RWPE1 (cell line): ENCODE measurements around the gene AIP.

Source experiments
- CTCF ChIA-PET: fragments of 350-600 bp; sonication (Branson Sonifier 250); formaldehyde crosslinking; extraction: SDS; loops from one replicate; lab custom pipeline; 2021; lab: Yijun Ruan, JAX
- POLR2A ChIA-PET: fragments of 400-600 bp; formaldehyde crosslinking; extraction: SDS; loops from one replicate; lab custom pipeline; 2020; ENCODE audit warnings: antibody characterized with exemption; ENCODE audit not compliant: low non-redundant PET; lab: Yijun Ruan, JAX
- DNase-seq: peaks from one replicate; pipeline ENCODE4 v3.0.0; 2012; ENCODE audit warnings: low spot score
- H3K27ac ChIP-seq: fragments of 450-650 bp; 2 replicates; pipeline ENCODE4 v1.5.1; 2017
- CTCF ChIP-seq: fragments of 450-650 bp; conservative IDR thresholded peaks from 2 replicates; pipeline ENCODE4 v1.5.1; 2017; ENCODE audit warnings: low read depth, mild to moderate bottlenecking

Gene AIP

DNA sequence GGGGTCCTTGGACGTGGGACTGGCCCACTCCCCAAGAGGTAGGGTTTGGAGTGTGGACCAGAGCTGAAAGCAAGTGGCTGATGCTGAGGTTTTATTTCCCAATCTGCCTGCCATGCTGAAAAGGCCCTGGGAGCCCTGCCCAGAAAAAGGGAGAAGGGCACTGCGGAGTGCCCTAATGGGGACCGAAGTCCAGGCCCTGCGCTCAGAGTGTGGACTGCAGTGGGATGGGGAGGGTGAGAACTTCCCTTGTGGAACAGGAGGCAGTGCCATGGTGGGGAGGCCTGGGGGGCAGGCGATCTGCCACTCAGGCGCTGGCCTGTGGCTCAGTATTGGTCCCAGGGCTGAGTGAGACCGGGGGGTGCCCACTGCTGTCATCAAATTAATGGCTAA lies 34.6 kb upstream of the AIP start:
- no peak for TF ChIP-seq CTCF

DNA sequence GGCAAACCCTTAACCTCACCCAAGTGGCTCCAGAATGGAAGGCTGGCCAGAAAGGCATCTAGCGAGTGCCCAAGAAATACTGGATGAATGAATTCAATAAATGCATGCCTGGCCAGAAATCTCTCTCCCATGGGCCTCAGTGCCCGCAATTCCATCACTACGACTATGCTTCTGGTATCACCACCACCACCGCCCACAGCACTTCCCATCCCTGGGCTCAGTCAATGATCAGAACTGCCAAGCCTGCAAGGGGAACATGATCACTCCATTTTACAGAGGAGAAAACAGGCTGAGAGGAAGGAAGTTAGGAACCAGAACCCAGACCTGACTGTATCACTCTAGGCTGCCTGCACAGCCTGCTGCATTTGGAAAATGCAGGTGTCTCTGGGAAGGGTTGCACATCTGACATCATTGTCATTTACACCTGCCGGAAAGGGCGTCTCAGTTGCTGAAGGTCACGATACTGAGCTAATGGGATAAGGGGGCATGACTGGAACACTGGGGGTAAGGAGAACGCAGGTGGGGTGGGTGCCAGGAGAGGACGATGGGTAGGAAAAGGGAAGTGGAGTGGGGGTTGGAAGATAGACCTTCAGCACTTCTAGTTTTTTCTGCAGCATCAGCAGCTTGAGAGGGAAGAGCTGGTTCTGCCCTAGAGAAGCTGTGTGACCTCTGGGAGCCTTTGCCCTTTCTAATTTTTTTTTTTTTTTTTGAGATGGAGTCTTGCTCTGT lies 33.5 kb upstream of the AIP start:
- no peak for DNase-seq
- H3K27ac ChIP-seq: no peak overlapping the region
- ChIA-PET POLR2A (interaction anchor here (0.6 to 0.7 kb wide), 2 partner anchors 16 to 1160 kb away, joined by 3 to 5 read pairs; partner anchors contain the start of gene YIF1A), CTCF (interaction anchor here (1.0 to 1.1 kb wide), 2 partner anchors 9 to 181 kb away, joined by 3 to 4 read pairs; no protein-coding TSS in a partner anchor)
- TF ChIP-seq CTCF: no peak

More for the DNA sequence above, 34.6 kb upstream of the AIP start:
- DNase-seq: no peak
- no peak overlapping the region for H3K27ac ChIP-seq
- CTCF ChIA-PET: interaction anchor here (0.6 kb wide), 2 partner anchors 9 to 97 kb away, joined by 3 to 4 read pairs; no protein-coding TSS in a partner anchor
- POLR2A ChIA-PET: no interaction called here

DNA sequence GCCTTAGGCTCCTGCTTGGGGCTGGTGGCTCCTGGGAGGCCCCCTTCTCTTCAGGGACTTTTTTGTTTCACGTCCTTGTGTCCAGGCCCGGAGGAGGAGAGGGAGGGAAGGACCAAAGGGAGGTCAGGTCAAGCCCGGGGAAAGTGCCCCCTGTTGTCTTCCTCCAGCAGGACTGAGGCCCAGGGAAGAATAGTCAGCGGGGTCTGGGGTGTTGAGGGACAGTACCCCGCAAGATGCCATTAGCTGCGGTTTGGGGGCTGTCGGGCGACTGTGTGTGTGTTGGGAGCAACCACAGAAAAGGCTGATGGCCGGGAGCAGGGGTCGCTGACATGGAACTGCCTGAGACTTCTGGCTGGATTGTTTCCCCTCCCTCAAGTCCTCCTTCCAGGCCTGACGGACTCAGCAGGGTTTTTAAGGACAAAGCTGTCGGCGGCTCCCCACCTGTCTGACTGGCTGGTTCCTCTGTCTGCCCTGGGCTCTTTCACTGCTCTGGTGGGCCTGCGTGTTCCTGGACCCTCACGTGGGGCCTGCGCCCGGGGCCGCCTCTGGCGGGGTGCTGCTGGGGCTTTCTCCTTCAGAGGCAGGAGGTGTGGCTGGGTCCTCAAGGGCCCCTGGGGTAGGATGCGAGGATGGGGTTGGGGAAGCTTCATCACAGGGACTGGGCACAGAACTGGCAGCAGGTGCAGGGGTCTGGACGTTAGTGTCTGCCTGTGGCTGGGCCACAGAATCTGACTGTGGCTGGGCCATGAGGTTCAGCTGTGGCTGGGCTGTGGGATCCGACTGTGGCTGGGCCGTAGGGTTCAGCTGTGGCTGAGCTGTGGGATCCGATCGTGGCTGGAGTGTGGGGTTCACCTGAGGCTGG lies 31.8 kb upstream of the AIP start:
- DNase-seq: no peak
- ChIA-PET POLR2A (no interaction called here), CTCF (no interaction called here)
- TF ChIP-seq CTCF: no peak
- no peak overlapping the region for H3K27ac ChIP-seq

GRCh38 chr11:67451658-67451976 lies 31.2 kb upstream of the AIP start:
- ChIA-PET POLR2A (no interaction called here), CTCF (interaction anchor here (0.6 kb wide), 1 partner anchor 45 kb away, joined by 3 read pairs; no protein-coding TSS in a partner anchor)
- H3K27ac ChIP-seq: peak overlapping the region; percentile 12; the same call in 1 of the 2 replicates
- no peak for TF ChIP-seq CTCF
- no peak for DNase-seq

- ChIA-PET CTCF (interaction anchor here (0.6 kb wide), 1 partner anchor 45 kb away, joined by 3 read pairs; no protein-coding TSS in a partner anchor), POLR2A (no interaction called here)
- DNase-seq: no peak
- TF ChIP-seq CTCF: no peak
- peak within 1 kb of the TSS; percentile 12; the same call in 1 of the 2 replicates for H3K27ac ChIP-seq
Measured at GRCh38 chr11:67452141-67452952, 30.5 kb upstream of the AIP start, which contains the start of gene GPR152. TSS of gene GPR152 (minus strand) at chr11:67452729. CDS start at chr11:67452724, 5 bp downstream.
